Left hindlimb (tissue), 1 donor: ENCODE results near the gene RCAN2.

Experiments
- DNase-seq: peaks from one replicate; pipeline ENCODE4 v3.0.0-alpha.2; 2018

RCAN2 gene

DNA sequence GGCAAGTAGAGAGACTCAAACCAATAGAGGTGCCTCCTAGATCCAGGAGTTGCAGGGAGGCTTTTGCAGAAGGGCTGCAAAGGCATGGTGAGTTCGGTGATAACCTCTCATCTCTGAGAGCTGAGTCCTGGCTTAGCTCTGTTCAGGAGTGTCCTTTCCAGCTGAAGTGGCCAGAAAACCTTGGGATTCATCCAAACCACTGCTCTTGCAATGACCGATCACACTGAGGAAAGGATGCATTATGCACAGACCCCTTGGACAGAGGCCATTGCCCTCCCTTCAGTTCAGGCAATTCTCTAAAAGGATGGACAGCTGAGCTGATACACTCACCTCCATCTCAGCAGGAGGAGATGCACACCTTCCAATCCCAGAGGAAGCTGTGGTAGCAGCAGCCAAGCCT lies 161.7 kb downstream of the RCAN2 start:
- no peak for DNase-seq

DNA sequence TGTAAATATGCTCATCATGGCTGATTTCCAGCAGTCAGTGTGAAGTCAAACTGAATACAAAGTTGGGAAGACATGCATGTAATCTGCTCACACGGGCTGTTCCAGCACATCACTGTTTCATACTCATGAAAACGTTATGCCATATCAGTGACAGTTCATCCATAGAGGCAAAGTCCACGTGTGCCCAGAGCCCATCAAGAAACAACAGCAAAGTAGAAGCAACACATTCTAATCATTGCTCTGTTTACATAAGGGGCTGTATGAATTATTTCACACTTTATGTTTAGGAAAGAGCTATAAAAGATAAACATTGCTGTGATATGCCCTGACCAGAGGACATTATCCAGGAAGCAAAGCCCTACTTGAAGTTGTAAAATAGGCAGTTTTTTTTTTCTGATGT lies 163.5 kb downstream of the RCAN2 start:
- DNase-seq: no peak

DNA sequence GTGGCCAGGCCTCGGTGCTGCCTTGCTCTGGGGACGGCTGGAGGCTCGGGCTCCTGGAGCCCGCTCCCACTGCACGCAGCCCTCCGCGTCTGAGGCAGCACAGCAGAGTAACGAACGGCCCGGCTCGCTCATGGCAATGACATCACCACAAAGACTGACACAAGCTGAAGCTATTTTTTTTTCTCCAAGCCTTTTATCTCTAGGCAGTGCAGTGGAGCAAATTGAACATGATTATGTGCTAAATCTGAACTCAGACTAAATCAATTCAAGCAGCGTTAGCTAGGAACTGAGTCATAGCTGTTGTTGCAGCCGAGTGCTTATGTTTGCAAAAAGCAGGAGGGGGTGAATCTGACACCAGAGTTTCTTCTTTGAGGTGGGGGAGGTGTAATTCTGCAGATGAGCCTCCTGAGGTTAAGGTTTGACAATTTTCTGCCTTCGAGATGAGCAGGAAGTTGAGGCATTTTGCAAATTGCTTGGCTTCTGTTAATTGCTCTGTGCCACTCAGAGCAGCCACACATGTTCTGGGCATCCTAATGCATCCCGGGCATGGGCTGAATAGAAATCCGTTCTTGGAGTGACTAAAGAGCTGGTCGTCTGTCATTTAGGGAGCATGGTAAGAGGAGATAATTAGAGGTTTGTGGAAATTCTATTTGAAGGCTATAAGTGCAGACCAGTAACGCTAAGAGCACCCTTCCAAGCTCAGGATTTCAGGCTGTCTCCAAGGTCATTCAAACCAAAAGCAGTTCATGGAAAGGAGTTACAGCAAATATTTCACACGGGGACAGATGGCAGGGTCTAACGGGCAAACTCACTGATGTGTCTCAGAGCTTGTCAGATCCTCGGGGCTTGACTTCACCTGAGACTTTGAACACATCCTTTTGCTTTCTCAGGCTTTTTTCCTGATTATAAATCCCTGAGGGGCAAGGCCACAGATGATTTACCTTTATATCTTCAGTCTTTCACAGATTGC lies 165.4 kb downstream of the RCAN2 start:
- no peak for DNase-seq

DNA sequence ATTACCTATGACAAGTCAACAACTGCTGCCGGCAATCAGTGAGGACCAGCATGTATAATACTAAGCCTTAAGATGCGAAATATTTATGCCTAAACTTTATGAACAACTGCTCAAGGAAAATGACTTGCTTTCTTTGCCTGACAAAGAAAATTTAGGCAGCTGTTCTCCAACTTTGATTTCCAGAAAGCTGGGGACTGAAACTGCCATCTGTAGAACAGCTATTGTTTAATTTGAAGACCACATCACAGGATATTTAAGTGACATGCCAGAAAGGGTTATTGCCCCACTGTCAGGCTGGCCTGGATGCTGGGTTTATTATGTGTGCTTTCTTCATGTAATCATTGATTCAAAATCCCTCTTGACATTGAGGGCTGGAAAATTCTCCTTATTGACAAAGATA lies 166.5 kb downstream of the RCAN2 start:
- no peak for DNase-seq

DNA sequence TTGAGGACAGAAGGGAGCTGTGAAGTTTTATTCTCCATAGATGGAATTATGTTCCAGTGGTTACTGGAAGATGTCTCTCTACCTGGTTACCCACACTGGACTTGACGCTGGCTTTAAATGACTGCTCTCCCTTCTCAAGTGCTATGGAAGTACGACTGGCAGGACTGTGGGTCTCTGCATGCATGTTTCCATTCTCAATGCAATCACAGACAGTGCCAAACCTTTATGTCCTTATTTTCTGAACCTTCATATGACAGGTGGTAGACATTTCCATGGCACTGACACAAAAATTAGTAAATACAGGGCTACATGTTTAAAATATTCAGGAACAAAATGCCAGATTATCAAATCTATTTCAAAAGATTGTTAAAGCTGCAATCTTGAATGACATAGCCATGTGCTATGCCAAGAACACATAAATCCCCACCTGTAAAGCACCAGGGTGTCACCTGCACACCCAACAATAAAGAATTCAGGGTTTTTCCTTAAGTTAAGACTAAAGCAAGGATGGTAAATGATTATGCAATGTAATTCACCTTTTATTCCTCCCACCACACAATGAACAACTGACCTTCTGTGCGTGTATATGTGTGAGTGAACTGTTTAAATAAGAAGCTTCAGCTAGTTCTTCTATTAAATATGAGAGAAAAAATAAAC lies 167.2 kb downstream of the RCAN2 start:
- no peak for DNase-seq

DNA sequence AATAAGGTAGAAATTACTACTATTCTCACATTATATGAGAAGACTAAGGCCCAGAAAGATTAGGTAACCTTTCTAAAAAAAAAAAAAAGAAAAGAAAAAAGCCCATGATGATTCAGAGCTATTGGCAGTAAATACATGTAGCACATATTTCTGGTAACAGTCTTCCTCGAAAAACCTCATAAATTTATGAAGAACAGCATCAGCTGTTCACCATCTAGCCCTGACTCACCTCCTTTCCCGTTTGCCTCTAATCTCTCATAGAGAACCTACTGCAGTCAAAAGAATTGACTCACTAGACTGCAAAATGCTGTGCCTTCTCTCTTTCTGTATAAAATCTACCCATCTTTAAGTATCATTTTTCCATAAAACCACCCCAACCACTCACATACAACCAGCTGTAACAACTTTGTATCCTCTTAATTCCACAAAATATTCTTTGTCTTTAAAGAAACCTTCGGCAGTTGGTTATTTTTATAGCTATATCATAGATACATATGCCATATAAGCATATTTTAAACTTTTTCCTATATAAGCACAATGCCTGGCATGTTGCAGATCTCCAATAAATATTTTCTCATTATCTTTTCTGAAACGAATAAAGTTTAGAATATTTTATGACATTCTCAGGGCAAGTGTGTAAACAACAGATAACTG lies 167.8 kb downstream of the RCAN2 start:
- no peak for DNase-seq

DNA sequence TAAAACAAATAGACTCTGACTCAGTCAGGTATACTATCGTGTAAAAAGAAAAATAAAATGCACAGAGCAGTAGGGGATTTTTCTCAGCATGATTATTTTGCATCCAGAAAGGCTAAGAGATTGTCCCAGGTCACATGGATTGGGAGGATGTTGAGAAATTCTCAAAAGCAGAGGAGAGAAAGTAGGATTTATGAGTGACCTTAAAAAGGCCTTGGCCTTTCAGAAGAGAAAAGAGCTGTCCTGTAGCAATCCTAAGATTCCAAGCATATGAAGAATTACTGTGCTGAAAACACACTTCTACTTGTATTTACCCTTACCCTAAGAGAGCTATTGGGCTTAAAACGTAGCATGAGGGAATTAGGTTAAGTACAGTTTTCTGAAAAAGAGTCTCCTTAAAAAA lies 170.7 kb downstream of the RCAN2 start:
- DNase-seq: no peak

DNA sequence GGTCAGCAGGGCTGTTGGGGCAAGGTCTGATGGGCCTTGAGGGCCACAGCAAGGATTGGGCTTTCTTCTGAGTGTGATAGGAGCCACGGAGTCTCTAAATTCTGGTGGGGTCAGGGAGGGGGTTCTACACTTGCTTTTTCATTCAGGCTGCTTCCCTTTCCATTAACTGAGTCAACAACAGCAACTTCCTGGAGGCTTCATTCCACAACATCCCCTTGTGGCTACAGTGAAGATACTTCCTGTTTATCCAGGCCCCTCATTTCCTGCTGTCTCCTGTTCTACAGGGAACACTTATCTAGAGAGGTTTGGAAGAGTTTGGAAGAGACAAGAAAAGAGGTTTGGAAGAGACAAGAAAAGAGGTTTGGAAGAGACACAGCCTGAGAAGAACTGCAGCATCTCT lies 175.7 kb downstream of the RCAN2 start:
- DNase-seq: no peak

DNA sequence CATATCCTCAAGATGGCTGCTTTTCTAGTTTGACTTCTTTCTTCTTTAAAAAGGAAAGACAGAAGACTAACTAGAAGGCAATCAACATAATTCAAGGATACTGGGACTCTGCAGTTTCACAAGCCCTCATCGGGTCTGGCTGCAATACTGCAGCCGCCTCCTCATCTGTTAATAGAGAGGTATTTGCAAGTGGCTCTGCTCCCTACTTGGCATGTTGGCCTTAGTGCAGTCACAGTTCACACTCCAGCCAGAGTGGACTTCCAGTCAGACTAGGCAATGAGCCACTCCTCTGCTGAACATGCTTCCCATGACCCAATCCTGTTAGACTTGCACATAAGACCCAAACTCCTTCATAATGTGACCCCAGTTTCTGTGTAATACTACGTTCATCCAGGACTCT lies 178.6 kb downstream of the RCAN2 start:
- DNase-seq: no peak

DNA sequence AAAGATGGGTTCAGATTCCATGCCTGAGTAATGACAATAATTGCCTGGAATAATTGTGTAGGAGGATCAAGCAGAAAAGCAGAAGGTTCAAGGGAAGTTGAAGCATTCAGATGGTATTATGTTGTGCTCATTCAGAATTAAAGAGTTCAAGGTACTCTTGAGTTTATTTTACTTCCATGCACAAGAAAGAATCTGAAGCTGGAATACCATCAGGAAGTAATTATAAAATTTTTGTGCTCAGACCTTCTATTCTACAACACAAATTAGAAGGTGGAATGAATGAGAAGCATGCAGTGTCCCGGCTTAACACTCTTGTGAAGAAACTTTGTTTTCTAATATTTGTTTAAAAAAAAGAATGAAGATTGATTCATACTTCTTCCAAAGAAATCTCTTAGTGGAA lies 181.1 kb downstream of the RCAN2 start:
- no peak for DNase-seq

DNA sequence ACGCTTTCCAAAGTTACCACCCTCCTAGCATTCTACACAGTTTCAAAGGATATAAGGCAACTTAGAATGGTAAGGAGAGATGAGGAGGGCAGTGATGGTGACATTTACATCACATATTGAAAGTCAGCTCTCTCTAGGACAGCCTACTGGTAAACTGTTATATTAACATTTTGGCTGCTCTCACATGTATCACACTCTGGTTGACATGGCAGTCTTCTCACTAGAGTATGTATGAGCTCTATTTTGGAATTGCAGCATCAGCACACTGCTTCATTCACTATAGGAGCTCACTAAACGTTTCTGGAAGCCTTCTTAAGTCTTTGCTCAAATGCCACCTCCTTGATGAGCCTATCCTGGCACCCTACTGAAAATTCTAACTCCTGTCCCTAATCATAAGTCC lies 184.8 kb downstream of the RCAN2 start:
- no peak for DNase-seq

DNA sequence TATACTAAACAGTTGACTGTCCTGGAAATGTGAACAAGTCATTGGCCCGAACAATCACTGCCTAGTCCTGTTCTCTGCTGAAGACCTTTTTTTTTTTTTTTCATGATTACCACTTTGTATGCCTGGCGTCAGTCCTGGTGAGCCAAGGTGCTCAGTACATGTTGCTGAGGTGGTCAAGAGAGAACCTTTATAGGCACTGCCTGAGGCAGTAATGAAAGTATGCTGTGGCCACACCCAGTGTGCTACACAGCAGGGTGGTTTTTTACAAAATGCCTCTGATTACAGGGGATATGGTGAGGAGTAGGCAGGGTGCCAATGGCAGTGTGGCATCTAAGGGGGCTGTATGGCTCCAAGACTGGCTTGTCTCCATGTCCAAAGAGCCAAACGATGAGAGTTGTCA lies 185.4 kb downstream of the RCAN2 start:
- DNase-seq: no peak

DNA sequence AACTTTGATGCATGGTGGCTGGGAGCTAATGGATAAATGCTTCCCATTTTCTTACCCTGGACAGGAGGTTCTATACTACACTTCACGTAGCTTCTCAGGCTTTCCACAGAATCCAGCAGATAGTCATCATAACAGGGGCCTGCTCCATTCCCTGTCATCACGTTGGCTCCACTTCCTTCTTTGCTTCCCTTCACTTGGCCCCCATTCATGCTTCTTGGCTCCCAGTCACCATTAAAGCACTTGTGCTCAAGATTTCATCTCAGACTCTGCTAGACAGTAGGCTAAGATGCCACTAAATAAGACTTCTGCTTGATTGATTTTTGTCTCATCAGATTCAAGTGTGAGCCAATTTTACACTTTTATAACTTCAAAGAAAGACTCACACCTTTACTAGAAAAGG lies 186.0 kb downstream of the RCAN2 start:
- DNase-seq: no peak

DNA sequence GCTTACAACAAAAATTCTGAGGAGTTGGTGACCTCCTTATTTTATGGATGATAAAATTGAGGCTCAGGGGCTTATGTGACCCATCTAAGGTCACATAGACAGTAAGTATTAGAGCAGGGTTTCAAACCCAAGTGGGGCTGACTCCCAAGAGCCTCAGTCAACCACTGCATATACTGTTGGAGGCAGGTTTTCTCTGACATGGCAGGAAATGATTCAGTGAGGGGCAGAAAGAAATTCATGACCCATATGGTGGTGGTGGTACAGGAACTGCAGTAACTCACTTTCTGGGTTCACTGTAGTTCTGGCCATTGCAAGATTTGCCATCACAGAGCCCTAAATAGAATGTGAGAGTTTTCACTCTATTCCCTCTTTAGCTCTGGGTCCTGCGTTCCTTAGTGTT lies 188.4 kb downstream of the RCAN2 start:
- DNase-seq: no peak

DNA sequence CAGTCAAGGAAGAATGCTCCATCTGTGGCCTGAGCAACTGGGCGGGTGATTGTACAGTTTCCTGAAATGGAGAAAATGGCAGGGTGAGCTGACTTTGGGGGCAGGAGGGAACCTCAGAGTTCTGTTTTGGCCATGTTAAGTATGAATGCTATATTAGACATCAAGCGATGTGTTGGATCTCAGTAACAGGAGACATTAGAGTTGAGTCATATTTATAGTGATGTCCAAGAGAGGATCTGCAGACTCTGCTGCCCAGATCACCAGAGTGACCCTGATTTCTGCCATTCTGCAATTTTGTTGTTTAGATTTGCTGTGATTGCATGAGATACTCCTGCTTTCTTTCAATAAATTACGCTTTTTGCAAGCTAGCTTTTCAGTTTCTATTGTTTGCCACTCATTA lies 189.1 kb downstream of the RCAN2 start:
- DNase-seq: no peak

DNA sequence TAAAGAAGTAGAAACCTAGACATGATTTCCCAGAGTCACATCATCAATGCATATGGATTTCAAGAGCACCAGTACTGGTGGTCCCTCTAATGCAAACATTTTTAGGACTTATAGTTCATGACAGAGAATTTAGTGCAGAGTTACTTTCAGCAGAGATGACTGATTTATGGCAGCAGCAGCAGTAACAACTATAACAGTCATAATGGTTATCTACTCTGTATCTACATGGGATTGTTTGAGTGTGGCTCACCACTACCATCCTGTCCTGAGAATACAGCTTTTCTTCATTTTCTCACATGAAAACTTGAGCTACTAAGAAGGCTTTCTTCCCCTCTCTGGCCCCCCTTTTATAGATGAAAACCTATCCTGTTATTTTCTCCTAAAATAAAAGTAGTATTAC lies 192.0 kb downstream of the RCAN2 start:
- DNase-seq: no peak

DNA sequence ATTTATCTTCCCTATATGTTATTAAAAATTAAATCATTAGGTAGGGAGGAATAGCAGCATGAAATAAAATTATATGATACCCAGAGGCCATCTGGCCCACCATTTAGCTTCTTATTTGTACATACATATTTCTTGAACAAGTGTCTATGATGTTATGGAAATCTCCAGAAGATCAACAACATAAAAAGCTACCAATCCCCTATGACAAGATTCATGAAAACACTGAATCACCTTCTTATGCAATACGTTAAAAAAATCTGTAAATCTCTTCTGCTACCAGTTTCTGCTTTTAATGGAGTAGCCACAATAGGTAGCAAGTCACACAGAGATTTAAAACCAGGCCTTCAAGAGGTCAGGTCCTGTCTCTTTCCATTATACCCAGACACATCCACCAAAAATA lies 194.7 kb downstream of the RCAN2 start:
- DNase-seq: no peak

DNA sequence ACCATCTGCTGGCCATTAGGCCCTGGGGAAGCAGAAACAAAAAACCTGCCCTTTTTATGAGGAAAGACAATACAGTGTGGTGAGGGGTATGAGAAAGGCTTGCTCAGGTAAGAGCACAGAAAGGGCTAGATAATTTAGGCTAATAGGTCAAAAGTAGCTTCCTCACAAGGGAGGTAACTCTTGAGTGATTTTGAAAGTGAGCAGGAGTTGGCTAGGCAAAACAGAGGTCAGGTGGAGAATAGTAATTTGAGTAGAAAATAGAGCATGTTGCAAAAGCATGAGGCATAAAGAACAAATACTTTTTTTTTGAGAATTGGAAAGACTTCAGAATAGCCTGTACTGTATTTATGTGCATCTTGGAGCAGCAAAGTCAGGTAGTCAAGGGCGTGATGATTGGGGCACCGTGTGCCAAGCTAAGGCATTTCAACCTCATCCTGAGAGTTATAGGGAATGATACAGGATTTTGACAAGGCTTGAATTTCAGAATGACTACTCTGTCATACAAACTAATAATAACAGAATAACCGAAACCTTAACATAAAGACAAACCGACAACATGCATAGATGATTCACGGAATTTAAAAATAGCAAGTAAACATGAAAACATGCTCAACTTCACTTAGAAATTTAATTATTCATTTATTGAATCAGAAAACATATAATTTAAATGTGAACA lies 197.5 kb downstream of the RCAN2 start:
- DNase-seq: no peak

DNA sequence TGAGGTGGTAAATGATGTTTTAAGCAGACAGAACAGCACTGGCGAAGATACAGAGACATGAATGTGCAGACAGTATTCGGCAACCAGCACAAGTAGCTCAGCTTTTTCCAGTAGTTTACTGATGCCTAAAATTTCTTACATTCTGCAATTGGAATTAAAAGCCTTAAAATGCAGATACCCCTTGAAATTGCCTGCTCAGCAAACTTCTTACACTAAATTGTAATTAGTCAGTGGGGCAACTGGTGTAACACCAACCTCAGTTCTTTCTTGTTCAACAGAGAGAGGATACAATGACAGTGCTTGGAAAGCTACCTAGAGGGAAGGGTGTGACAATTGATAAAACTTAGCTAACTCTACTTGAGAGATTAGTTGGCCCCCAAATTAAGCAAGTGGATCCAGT lies 199.4 kb downstream of the RCAN2 start:
- DNase-seq: no peak

DNA sequence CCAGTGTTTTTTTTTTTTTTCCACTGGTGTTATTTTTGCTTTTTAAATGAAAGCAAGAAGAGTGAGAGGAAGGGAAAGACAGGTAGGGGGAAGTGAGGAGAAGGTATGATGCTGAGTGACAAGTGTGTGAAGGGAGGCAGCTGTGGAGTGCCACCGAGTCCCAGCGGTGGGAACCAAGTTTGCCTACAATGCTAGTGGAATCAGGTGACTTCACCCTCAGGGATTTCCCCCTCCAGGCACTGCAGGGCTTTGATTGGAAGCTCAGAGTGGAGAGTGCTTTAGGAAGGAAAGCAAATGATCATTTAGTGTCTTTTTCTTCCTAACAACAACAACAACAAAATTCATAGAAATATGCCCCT lies 200.0 kb downstream of the RCAN2 start:
- DNase-seq: no peak

DNA sequence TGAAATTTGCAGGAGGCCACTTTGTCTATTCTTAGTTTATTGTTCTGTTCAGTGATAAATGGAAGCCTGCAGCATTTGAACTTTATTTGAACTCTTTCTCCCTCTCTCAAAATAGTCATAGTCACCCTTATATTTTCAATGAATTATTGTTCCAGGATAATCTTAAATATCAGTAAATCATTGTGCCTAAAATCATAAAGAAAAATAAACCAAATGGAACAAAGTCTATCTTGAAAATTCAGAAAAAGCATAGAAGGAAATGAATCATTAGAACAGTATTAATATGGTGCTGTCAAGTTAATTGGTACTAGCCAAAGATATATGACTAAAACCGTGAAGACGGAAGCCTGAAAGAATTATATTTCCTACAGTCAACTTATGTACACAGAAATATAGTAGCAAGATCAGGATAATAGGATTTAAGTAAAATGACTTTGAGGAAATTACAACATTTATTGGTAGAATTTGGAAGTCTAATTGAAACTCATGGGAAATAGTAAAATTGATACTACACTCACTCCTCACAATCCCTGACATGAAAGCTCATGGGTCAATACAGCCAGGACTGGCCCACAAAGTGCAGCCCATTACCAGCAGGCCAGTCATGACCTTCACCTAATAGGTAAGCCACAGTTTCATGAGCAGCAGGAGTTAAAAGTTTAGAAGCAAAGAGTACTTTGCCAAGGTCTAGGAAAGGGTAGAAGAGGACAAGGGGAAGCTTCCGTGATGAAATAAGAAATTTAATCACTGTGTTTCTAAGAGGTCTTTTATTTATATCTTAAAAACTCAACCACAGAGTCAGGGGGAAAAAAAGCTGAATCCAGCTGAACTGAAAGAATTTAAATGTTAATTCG lies 200.6 kb downstream of the RCAN2 start:
- no peak for DNase-seq

DNA sequence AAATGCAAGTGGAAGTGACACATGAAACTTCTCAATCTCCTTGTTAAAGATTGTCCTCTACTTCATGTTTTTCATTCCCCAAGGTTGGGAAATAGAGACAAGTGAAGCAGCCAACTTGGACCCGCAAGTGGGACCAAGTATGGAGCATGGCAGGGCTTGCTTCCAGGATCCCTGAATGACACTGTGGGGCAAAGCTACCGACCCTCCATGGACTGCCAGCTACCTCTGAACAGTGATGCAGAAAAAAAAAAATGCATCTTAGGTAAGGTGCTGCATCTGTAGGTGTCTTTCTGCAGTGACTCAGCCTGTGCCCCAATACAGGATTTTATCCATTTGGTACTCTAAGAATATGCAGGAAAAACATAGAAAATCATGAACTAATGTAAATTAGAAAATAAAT lies 201.4 kb downstream of the RCAN2 start:
- no peak for DNase-seq

DNA sequence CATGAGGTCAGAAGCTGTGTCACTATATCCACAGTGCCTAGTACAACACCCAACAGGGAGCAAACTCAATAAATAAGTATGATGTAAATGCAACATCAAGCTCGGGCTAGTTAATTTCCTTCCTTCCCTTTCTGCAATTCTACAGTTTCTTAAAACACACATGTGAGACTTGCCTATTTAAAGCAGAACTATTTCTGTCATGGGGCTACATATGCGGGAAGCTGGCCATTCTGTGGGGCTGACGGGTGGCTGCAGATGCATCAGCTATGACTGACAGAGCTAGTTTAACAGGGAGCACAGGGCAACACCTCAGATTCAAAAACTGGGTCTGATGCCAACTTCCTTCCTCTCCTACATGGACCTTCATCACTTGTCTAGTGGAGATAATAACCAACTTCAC lies 202.4 kb downstream of the RCAN2 start:
- no peak for DNase-seq
